Measurements from ENCODE around the gene BASP1.
"Not testable (repeated sequence)": the region's sequence is repeated elsewhere in the genome, so short reads cannot be mapped to it uniquely, and the experiment has no call there.

BASP1 gene

GRCh38 chr5:17305964-17306725 is 88.7 kb downstream of the BASP1 start:
- peak; percentile 20 for DNase-seq (ENCODE audit: low read depth)
- TF ChIP-seq CTCF (IDR thresholded peaks at IDR 0.05; ENCODE audit: low read depth, low read length, missing control alignments): no peak
- in situ Hi-C loops (cut with HindIII; ENCODE audit: low sequenced_read_pairs): no loop called here
- no peak overlapping the region for H3K4me3 ChIP-seq (ENCODE audit: low read depth, low read length)

- in situ Hi-C loops (cut with HindIII; ENCODE audit: low sequenced_read_pairs): no loop called here
- no peak overlapping the region for H3K4me3 ChIP-seq (ENCODE audit: low read depth, low read length)
- TF ChIP-seq CTCF (IDR thresholded peaks at IDR 0.05; ENCODE audit: low read depth, low read length, missing control alignments): no peak
- DNase-seq (ENCODE audit: low read depth): no peak
These were observed 89.3 kb downstream of the BASP1 start for GRCh38 chr5:17306726-17307091.

GRCh38 chr5:17307440-17307839 is 90.0 kb downstream of the BASP1 start:
- DNase-seq (ENCODE audit: low read depth); H3K4me3 ChIP-seq (ENCODE audit: low read depth, low read length); in situ Hi-C loops (cut with HindIII; ENCODE audit: low sequenced_read_pairs): not testable (repeated sequence)

GRCh38 chr5:17308326-17309065 is 91.1 kb downstream of the BASP1 start:
- no peak overlapping the region for H3K4me3 ChIP-seq (ENCODE audit: low read depth, low read length)
- no peak for TF ChIP-seq CTCF (IDR thresholded peaks at IDR 0.05; ENCODE audit: low read depth, low read length, missing control alignments)
- no peak for DNase-seq (ENCODE audit: low read depth)
- in situ Hi-C loops (cut with HindIII; ENCODE audit: low sequenced_read_pairs): no loop called here

GRCh38 chr5:17309462-17309861 is 92.0 kb downstream of the BASP1 start:
- no peak overlapping the region for H3K4me3 ChIP-seq (ENCODE audit: low read depth, low read length)
- no peak for TF ChIP-seq CTCF (IDR thresholded peaks at IDR 0.05; ENCODE audit: low read depth, low read length, missing control alignments)
- no peak for DNase-seq (ENCODE audit: low read depth)
- in situ Hi-C loops (cut with HindIII; ENCODE audit: low sequenced_read_pairs): no loop called here

- H3K4me3 ChIP-seq (ENCODE audit: low read depth, low read length); in situ Hi-C loops (cut with HindIII; ENCODE audit: low sequenced_read_pairs); DNase-seq (ENCODE audit: low read depth): not testable (repeated sequence)
These were observed 93.1 kb downstream of the BASP1 start for GRCh38 chr5:17310502-17310901.

GRCh38 chr5:17311811-17312210 is 94.4 kb downstream of the BASP1 start:
- DNase-seq (ENCODE audit: low read depth); H3K4me3 ChIP-seq (ENCODE audit: low read depth, low read length); in situ Hi-C loops (cut with HindIII; ENCODE audit: low sequenced_read_pairs): not testable (repeated sequence)

GRCh38 chr5:17312358-17312757 is 94.9 kb downstream of the BASP1 start:
- H3K4me3 ChIP-seq (ENCODE audit: low read depth, low read length): no peak overlapping the region
- no peak for TF ChIP-seq CTCF (IDR thresholded peaks at IDR 0.05; ENCODE audit: low read depth, low read length, missing control alignments)
- in situ Hi-C loops (cut with HindIII; ENCODE audit: low sequenced_read_pairs): no loop called here
- no peak for DNase-seq (ENCODE audit: low read depth)

Data from astrocyte of the cerebellum (primary cell).